CD4-positive, alpha-beta T cell treated with Interleukin-15 for 4 hours (primary cell): ENCODE data around the gene USP27X.

Experiments used
- DNase-seq: peaks from one replicate; pipeline ENCODE4 v3.0.0-alpha.2; 2020; ENCODE audit warnings: low spot score

The USP27X gene

DNA sequence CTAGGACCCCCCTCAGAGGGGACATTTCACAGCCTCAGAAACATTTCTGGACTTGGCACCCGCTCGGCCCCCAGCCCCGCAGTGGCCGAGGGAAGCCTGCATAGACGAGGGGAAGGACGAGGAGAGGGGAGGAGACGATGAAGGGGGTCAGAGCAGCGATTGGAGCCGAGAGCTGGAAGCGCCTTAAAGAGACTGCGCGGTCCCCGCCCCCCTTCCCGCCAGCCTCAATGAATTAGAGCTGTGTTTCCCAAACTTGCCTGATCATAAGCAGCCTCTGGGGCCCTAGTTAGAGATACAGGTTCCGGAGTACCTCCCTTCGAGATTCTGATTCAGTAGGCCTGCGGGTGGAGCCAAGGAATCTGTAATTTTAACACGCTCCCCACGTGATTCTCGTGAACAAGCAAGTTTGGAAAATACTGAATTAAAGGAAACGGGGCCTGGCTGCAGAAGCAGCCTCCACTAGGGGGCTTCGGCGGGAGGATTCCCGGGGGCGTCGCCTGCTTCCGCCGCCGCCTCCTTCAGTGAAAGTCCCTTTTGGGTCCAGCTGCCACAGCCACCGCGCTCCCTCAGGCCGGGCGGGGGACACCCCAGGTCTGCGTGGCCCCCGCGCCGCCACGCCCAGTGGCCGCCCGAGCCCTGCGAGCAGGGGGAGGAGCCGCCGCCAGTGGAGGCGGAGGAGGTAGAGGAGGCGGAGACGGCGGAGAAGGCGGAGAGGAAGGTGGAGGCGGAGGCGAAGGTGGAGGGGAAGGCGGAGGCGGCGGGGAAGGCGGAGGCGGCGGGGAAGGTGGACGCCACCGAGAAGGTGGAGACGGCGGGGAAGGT lies at the start of gene USP27X:
USP27X (plus strand) TSS at position 651 of the 822 bp plus-strand sequence. CDS start 824 bp downstream, outside the sequence.
- DNase-seq, result peak; percentile 81

DNA sequence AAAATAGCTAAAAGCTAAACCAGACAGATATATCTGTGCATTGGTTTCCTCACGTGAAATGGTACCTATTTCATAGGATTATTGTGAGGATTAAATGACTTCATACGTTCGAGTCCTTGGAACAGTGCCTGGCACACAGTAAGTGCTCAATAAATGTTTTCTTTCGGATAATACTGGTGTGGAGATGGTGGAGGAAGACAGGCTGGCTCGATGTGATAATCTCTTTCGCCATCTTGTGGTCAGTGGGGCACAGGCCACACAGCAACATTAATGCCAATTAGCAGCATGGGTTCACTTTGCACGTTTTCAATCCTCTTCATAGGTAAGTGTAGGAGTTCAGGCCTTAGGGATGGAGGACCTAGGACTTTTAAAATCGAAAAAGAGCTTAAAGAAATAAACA lies 40.9 kb upstream of the USP27X start:
- no peak for DNase-seq

DNA sequence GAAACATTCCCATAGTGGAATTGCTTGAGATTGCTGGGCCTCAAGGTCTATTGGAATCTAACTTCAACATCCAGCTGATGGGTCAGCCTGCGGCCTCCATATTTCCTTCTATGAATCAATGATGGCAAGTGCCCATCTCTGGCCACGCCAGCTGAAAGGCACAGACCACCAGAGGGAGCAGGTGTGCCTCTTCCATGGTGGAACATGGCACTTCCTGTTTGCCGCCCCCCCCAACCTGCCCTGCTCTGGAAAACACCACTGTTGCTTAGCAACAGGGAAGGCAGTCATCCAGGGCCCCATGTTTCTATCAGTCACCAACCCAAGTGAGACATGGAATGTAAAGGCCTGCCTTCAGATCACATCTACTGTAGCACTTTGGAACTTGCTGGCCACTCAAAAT lies 38.6 kb upstream of the USP27X start:
- peak; percentile 11 for DNase-seq

DNA sequence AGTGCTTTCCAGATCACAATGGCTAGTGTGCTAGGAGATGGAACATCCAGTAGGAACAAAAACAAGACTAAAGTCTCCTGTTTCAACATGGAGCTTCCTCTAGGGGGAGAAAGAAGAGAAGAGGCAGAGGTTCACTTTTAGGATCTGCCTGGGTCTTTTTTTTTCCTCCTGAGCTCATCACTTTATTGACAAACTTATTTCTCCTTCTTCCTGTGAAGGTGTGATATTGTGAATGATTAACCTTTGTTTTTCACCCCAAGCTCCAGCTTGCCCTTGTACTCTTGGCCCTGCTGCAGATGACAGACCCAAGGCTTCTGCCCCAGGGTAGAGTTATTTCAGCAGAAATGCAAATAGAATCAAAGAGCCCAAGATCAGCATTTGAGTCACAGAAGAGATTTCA lies 36.7 kb upstream of the USP27X start:
- DNase-seq, result no peak

DNA sequence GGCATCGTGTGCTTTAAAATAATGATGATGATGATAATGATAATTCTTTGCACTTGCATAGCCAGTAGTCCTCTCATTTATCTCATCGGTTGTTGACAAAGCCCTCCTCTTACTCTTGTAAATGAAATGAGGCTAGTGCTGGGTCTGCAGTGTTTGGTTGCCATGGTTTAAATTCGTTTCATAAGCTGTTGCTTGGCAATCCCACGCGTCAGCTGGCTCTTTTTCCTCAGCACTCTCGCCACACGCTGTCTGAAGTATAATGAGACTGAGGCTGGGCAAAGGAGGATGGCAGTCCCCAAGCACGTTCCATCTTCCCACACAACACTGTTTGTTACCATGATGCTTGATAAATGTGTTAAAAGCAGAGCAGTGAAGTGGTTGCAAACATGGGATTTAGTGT lies 34.7 kb upstream of the USP27X start:
- DNase-seq, result no peak

DNA sequence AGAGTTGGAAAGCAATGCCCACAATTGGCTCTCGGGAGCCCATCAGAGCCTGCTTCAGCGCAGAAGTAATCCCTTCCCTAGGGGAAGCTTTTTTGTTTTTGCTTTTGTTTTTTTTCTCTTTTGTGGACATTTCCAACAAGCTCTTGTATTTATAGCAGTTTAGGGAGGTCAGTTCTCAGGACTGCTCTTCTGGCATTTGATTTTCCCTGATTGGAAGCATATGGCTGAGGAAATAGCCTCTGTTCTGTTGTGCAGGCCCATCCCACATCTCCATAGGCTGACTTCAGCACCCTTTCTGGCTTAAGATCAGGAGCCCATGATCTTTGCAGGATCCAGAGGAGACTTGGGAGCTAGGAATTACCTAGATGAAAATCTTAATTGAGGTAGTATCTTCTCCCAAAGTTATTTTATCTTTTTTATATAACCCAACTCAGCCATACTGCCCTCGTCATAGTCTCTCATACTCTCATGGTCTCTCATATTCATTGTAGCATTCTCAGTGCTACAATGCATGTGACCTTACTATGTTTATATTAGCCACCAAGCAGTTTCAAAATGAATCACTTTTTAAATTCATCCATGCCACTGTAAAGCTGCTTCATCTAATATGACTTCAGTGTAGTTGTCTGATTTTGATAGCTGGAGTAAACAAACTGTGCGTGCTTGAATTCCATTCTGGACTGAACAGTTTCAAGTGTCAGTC lies 33.4 kb upstream of the USP27X start:
- DNase-seq, result no peak

DNA sequence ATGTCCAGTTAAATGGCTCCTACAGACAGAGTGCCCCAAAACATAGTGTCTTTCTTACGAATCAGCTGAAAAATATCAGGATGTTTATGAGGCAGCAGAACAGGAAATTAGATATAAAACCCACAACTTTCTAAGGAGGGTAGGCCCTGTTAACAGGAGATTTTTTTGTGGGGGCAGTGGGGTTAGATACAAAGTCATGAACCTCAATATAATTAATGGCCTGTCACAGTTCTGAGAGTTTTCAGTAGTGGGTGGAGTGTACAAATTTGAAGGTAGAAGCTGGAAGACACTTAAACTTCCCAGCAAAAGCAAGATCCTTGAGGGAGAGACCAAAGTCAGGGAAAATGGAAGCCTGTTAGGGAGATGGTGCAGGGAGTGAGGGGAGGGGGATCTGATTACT lies 32.8 kb upstream of the USP27X start:
- no peak for DNase-seq

DNA sequence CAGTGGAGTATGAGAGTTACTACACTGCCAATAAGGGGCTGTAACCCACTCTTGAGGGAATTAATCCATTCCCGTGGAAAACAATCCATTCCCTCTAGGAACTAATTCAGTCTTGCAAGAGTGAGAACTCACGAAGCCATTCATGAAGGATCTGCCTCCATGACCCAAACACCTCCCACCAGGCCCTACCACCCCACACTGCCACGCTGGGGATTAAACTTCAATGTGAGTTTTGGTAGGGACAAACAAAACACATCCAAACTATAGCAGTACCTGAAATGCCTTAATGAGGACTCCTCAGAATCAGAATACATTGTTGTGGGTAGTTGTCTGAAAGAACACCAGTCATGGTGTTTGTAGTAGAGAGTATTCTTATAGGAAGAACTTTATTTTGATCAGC lies 31.0 kb upstream of the USP27X start:
- DNase-seq, result no peak

DNA sequence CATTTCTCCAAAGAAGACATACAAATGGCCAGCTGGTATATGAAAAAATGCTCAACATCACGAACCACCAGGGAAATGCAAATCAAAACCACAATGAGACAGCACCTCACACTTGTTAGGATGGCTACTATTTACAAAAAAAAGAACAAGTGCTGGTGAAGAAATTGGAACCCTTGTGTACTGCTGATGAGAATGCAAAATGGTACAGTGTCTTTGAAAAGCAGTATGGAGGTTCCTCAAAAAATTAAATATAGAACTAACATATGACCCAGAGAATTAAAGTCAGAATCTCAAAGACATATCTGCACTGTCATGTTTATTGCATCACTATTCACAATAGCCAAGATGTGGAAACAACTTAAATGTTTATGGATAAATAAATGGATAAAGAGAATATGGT lies 29.3 kb upstream of the USP27X start:
- no peak for DNase-seq

DNA sequence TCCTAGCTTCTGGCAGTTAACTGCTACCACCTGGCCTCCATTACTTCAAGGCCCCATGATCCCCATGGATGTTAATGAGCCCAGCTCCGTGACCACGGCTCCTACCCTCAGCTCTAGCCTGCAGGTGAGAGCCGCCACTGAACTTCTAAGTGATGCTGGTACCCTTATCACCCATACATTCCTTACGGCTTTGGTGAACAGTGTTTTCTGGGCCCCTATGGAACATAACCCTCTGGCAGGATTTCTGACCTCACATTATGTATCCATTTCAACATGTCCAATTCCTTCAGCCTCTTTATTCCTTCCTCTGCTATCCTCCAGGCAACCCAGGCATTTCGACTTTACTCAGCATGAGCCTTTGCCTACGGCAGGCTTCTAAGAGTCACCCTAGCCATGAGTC lies 25.6 kb upstream of the USP27X start:
- DNase-seq, result no peak

DNA sequence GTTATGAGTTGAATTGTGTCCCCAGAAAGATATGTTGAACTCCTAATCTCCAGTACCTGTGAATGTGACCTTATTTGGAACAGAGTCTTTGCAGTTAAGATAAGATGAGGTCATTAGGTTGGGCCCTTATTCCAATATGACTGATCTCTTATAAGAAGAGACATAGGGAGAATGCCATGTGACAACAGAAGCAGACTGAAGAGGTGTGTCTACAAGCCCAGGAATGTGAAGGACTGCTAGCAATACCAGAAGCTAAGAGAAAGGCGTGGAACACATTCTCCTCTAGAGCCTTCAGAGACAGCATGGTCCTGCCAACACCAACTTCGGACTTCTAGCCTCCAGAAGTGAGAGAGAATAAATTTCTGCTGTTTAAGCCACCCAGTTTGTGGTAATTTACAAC lies 22.5 kb upstream of the USP27X start:
- DNase-seq, result no peak

DNA sequence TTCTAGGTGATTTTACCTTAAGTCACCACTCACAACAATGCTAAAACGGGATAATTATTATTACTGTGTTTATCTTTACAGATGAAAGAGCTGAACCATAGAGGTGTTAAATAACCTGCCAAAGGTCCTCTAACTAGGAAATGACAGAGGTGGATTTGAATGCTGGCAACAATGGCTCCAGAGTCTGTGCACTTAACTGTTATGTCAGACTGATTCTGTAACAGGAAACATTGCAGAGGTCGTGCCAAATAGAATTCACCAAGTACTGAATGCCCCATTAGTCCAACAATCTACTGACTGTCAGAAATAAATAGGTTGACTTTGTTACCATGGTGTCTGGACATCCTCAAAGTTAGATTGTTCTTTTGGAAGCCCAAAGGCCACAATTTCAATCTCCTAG lies 20.9 kb upstream of the USP27X start:
- no peak for DNase-seq

DNA sequence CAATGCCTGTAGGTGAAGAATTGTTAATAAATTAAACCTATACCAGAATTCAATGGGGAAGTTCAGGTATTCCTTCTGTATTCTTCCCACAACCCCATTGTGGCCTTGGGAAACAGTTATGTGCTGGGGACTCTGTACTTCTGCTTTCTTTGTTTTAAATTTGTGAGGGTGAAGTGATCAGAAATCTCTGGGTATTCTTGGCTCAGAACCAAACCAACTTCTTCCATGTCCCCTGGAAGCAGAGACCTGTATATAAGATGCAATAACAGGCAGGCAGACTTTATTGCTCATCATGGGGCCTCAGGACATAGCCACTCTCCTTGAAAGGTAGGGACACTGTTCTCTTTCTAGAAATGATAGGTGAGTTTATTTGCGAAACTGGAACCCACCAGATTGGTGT lies 19.8 kb upstream of the USP27X start:
- DNase-seq, result no peak

DNA sequence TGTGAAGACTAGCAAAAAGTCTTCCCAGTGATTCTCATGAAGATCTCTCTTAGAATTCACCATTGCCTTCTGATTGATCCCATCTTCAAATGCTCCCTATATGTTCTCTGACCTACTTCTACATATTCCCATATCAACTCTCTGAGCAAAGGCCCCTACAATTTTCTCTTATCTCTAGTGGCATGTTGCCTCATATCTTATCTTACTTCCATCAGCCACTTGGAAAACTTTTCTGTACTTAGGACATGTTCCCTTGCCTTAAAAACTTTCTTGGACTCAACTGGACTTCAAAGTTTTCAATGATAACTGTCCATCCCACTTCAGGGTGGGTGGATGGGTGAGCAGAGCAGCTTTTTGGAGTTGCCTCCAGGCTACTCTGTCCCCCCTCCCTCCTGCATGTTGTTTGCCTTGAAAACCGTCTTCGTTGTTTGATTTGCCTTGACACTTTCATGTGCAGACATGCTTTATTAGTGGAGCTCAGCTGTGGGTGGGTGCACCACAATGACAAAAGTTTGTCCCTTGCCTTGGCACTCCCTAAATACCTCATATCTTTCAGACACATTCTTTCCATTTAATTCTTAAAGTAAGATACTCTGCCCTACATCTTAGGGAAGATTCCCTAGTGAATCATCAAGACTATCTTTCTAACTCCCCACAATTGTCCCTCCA lies 18.3 kb upstream of the USP27X start:
- DNase-seq, result no peak

DNA sequence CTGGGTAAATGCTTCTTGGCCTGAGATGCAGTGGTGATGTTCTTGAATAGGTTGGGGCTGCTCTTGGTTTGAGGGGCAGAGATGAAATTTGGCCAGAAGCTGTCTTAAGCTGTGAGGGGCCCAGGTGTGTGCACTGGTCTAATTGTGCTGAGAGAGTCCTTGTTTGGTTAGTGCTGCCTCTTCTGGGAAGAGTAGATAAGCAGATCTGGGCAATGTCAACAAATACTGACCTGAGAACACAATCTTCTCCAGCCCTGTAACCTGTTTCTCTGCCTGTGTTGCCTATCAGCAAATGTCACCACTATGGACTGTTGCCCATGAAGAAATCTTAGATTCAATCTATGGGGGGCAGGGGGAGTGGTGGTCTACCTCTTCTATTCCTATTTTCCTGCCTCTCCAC lies 17.2 kb upstream of the USP27X start:
- no peak for DNase-seq

DNA sequence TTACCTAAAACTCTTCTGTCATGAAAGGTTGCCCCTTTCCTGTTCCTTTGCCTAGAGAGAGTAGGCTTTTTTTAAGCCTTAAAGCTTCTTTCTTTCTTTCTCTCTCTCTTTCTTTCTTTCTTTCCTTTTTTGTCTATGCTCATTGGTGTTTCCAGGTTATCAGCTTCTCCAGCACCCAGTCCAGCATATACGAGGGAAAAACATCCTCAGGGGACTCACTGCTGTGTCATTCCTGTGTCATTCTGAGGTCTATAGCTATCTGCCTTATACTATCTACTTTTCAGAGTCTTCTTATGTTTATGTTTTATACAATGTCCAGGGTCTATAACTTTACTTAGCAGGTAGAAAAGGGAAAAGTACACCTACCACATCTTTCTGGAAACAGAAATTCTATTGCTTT lies 10.5 kb upstream of the USP27X start:
- no peak for DNase-seq

DNA sequence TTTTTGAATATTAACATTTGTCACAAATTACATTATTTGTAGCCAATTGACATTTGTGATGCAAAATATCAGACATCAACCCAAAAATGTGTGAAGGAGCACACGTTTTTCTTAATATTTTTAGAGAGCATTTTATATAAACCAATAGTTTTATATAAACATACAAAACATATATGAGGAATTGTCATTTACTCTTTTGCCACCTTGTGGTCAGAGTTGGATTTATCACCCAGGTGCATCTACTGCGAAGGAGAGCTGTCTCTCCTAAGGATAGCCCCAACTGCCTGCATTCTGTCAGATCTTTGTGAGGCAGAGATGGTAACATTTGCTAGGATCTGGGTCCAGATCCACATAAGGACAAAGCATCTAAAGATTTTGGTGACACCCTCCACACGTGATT lies 2.5 kb upstream of the USP27X start:
- DNase-seq, result peak; percentile 30

DNA sequence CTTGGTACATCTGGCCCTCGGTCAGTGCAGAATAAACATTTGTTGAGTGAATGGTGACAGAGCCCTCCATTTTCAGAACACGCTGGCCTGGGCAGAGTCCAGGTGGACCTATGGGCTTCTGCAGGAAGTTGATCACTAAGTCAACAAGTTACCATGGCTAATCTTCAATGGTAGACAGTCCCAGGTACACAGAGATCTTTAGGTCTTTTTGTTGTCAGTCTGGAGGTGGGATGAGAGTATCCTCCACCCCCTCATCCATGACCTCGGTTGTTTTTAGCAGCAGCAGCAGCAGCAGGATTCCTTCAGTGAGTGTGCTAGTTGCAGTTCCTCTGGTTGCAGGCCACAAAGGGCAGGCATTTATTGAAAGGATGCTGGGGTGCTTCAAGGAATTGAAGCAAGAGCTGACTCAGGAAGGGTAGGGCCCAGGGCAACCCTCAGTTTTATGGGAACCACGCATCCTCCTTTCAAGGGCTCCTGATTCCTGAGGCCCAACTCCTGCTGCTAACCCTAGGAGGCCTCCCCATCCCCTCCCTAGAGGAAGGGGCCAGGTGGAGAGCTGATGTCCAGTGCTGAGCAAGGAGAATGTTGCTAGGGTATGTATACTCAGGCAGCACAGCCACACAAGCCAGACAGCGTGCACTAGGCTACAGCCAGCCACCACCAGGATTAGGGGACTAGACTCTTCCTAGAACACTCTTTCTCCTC lies 1.7 kb upstream of the USP27X start:
- DNase-seq, result no peak

DNA sequence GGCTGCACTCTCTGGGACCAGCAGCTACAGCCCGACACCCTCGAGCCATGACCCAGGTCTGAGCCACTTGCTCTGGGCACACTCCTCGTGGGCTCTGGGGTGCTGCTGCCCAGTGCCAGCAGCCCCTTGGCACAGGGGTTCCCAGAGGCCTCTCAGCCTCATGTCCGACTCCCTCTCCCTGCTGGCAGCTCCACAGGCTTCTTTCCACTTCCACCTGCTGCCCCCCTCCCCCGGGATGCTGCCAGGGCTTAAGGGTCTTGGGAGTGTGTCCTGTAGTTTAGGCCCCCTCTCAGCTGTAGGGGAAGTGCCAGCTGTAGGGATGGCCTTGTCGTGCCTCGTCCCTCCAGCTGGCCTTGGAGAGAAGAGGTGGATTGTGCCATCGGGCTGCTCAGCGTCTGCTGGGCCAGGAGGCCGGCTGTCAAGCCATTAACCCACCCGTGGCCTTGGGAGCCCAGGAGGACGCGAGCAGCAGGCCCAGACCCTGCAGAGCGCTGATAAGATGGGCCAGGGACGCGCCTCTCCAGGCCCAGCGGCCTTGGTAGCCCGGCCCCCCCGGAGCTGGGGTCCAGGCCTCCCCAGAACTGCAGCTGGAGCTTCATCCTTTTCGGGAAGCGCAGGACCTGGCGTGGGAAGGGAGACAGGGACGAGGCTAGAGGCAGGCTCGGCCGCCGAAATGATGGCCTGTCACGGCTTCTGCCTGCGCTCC lies 1.0 kb upstream of the USP27X start:
- DNase-seq, result no peak

DNA sequence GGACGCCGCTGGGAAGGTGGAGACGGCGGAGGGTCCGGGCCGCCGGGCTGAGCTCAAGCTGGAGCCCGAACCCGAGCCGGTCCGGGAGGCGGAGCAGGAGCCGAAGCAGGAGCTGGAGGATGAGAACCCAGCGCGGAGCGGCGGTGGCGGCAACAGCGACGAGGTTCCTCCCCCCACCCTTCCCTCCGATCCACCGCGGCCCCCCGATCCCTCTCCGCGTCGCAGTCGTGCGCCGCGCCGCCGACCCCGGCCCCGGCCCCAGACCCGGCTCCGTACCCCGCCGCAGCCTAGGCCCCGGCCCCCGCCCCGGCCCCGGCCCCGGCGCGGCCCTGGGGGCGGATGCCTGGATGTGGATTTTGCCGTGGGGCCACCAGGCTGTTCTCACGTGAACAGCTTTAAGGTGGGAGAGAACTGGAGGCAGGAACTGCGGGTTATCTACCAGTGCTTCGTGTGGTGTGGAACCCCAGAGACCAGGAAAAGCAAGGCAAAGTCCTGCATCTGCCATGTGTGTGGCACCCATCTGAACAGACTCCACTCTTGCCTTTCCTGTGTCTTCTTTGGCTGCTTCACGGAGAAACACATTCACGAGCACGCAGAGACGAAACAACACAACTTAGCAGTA lies 483 bp downstream of the USP27X start:
- DNase-seq, result no peak

DNA sequence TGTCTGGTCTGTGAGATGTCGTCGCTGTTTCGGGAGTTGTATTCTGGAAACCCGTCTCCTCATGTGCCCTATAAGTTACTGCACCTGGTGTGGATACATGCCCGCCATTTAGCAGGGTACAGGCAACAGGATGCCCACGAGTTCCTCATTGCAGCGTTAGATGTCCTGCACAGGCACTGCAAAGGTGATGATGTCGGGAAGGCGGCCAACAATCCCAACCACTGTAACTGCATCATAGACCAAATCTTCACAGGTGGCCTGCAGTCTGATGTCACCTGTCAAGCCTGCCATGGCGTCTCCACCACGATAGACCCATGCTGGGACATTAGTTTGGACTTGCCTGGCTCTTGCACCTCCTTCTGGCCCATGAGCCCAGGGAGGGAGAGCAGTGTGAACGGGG lies 1.4 kb downstream of the USP27X start:
- no peak for DNase-seq
